Measurements from ENCODE around the gene ZNF213.

GRCh38 chr16:3138342-3138741 lies 3.5 kb downstream of the ZNF213 start:
- TF ChIP-seq CTCF (IDR thresholded peaks at IDR 0.05): no peak
- TF ChIP-seq POLR2A (IDR thresholded peaks at IDR 0.05): no peak
